Suppressor macrophage treated with lipopolysaccharide for 1 hour (primary cell): ENCODE results near the gene PRDM16.

Experiments
- DNase-seq, 3 donors: peaks; one replicate each; pipeline ENCODE4 v3.0.0-alpha.2; 2020 to 2022

Gene PRDM16

GRCh38 chr1:3070644-3071564, 1.9 kb downstream of the PRDM16 start:
- peak in 1 of 3 donors; percentile 17 for DNase-seq

- DNase-seq, result no peak
Observed at GRCh38 chr1:3071565-3072390, 2.8 kb downstream of the PRDM16 start.

- DNase-seq, result no peak
Observed at GRCh38 chr1:3072391-3073185, 3.6 kb downstream of the PRDM16 start.

- no peak for DNase-seq
Observed at GRCh38 chr1:3073186-3073488, 4.1 kb downstream of the PRDM16 start.

- no peak for DNase-seq
Observed at GRCh38 chr1:3073489-3074296, 4.7 kb downstream of the PRDM16 start.

GRCh38 chr1:3074297-3074741, 5.3 kb downstream of the PRDM16 start:
- DNase-seq, result no peak

GRCh38 chr1:3074800-3075199, 5.8 kb downstream of the PRDM16 start:
- no peak for DNase-seq

- DNase-seq, result no peak
Observed at GRCh38 chr1:3075666-3076362, 6.8 kb downstream of the PRDM16 start.

GRCh38 chr1:3076363-3076740, 7.3 kb downstream of the PRDM16 start:
- DNase-seq, result no peak

- no peak for DNase-seq
Observed at GRCh38 chr1:3077081-3077480, 8.1 kb downstream of the PRDM16 start.

- DNase-seq, result no peak
Observed at GRCh38 chr1:3077561-3077960, 8.6 kb downstream of the PRDM16 start.

- DNase-seq, result no peak
Observed at GRCh38 chr1:3078430-3078861, 9.4 kb downstream of the PRDM16 start.

- no peak for DNase-seq
Observed at GRCh38 chr1:3078871-3079270, 9.9 kb downstream of the PRDM16 start.

GRCh38 chr1:3079381-3080052, 10.5 kb downstream of the PRDM16 start:
- DNase-seq, result no peak

- no peak for DNase-seq
Observed at GRCh38 chr1:3080053-3080955, 11.3 kb downstream of the PRDM16 start.

GRCh38 chr1:3081171-3081683, 12.2 kb downstream of the PRDM16 start:
- no peak for DNase-seq

GRCh38 chr1:3082051-3082450, 13.0 kb downstream of the PRDM16 start:
- DNase-seq, result no peak

- DNase-seq, result no peak
Observed at GRCh38 chr1:3082571-3083516, 13.8 kb downstream of the PRDM16 start.
